HuH-7.5 (cell line): Measurements from ENCODE around the gene ZYX.

Experiments
- DNase-seq: peaks from one replicate; pipeline ENCODE4 v3.0.0; 2011; ENCODE audit warnings: low spot score

The ZYX gene

DNA sequence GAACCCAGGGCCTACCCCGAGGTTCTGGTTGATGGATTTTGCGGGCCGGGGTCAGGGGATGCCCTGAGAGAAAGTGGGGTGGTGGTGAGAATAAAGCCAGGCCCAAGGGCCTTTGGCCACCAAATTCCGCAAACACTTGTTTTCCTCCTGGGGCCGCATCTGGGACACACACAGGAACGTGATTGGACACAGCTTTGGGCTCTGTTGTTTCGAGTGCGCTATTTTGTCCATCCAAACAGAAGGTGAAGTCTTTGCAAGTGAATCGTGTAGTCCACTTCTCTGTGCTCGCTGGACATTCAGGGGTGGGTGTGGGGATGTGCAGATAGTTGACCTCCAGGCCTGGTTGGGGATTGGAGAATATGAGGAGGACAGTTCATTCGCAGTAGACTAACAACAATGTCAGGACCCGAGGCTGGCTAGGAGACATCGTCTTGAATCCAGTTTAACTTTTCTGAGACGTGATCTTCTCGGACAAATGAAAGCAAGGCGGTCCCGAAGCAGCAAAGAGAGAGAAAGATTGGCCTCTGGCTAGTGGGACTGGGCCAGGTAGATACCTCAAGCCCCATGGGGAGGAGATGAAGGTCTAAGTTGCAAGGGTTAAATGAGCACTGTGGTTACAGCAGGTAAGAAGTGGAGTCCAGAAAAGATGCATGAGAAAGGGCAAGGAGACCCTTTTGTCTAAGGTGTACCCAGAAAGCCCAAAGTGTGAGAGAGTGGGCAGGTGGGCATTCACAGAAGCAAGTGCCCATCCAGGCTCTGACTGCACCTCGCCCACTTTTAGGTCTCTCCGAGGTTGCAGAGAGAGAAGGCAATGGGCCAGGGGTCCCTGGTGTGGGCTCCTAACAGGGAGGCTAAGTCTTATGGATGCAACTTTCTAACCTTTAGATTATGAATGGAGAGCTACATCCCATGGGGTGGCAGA lies 17.9 kb upstream of the ZYX start:
- no peak for DNase-seq

DNA sequence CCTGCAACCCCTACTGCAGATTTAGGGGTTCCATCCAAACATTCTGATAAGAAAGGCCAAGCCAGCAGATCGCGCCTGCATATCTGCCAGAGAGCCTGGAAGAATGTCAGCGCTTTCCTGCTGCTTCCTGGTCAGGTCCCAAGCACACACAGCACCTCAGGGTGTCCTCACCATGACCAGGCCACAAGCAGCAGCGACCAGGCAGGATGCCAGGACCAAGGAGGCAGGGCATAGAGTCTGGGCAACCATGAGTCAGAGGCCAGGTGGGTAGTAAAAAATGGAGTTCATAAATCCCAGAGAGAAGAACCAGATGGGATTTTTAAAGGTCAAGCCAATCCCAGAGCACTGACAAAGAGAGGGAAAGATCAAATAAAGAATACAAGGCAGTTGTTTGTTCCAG lies 13.2 kb upstream of the ZYX start:
- no peak for DNase-seq

DNA sequence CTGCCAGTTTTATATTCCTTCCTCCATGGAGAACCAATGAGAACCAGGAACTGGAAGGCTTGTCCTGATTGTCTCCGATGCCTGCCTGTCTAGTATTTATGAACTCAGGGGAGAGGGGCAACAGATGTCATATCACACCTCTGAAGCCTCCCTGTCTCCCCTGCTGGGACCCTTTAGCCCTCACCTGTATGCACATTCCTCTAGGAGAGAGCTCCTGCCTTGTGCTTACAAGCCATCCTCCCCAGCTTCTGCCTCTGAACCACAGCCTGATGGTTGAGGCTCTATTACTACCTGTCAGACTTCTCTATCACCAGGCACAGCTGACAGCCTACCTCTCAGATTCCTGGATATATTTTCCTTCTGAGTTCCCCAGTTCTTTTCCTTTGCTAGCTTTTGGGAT lies 12.8 kb upstream of the ZYX start:
- DNase-seq = no peak

DNA sequence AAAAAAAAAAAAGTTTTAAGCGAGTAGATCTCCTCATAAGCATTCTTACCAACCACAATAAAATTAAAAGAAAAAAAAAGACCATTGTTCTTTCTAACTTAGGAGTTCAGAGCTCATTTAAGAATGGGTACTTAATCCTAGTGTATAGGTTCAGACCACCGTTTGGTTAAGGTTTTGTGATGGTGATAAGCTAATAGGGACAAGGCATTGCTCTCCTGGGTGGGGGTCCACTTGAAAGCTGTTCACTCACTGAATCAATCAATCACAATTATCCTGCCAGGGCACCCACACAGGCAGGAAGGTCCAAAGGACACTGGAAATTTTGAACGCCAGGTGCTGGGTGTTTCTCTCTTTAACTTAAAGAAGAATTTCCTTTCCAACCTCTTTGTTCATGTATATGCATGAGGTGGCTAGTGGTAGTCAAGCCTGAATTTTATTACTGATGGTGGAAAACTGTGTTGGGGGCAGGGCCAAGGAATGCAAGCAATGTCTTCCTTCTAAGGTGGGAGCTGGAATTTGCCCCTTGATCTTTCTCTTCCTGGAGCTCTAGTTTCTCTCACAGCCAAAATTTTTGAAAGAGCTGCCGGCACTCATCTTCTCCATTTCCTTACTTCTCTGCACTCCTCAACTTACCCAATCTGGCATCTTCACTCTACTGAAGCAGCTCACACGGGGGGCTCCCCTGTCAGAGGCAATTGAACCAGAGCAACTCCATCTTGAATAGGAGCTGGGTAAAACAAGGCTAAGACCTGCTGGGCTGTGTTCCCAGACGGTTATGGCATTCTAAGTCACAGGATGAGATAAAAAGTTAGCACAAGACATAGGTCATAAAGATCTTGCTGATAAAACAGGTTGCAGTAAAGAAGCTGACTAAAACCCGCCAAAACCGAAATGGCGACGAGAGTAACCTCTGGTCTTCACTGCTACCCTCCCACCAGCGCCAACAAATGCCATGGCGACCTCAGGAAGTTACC lies 11.2 kb upstream of the ZYX start:
- no peak for DNase-seq

DNA sequence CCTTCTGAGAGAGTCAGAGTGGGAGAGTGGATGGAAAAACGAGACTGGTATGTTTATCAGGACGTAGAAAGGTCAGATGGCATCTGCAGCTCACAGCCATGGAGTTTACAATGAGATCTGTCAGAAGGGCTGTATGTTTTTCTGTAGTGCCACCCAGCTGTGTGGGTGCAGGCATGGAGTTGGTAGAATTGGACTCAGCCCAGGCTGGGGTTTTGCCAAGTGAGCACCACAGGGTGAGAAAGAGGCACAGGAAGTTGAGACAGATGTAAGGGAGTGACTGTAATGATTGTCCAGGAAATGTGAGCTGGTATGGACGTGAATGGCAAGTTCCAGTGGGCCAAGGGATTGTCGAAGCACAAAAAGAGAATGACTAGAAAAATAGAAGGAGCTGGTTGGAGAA lies 9.1 kb upstream of the ZYX start:
- DNase-seq = no peak

DNA sequence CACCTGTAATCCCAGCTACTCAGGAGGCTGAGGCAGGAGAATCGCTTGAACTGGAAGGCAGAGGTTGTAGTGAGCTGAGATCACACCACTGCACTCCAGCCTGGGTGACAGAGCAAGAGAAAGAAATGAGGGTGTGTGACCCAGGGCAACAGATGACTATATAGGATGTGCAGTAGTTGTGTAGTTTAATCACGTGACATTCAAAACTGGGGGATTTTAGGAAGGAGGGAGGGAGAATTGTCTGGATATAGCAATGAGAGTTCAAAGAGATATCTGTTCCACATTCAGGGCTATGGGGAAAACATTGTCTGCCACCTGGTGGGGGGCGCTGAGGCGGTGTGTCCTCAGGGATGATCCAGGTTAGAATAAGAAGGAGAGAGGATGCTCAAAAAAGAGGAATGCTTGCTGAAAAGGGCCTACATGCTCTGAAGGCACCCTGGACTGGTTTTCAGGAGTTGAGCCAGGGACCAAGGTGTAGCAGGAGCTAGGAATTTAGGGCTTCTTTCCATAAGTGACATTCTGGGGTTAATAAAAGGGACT lies 7.8 kb upstream of the ZYX start:
- no peak for DNase-seq

DNA sequence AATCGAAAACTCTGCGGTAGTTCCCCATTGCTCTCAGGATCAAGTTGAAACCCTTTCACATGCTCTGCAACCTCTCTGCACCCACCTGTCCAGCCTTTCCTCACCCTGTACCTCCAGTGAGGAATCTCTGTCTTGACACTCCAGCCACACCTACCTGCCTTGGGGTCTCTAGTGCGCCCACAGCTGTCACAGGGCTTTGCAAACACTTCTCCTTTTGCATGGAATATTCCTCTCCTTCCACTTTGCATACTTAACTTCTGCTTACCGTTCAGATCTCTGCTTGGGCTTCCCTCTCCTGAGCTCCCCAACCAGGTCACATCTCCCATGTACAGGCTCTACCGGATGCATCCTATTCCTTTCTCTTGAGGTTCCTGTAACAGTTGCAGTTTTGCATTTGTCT lies 6.6 kb upstream of the ZYX start:
- no peak for DNase-seq

DNA sequence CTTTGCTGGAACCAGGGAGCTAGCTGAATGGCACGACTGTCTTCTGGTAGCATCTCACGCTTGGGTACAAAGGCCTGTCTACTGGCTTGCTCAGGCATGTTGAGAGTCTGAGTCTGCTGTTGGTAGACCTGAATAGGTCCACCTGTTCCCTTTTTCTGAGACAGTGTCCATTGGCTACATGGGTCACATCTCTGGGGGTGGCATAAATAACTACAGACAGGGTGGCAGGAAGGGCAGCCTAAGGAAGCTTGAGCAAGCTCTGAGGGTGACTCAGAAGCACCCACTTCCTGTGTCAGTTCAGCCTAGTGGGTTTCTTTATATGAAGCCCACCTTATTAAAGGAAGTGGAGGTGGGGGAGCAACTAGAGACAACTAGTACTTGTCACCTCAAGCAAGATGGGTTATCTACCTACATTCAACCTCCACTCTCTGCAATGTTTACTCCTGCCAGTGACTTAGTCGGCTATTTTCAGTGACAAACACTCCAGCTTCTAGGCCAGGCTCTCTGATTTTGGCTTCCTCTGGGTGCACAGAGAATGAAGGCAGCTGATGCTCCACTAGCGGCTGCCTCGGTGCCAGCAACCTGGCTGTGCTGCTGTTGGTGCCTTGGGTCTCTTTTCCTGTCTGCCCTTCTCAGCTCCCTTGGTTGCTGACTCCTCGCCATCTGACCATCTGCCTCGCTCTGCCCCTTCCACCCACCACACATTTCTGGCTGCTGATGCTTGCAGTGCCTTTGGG lies 5.7 kb upstream of the ZYX start:
- no peak for DNase-seq

DNA sequence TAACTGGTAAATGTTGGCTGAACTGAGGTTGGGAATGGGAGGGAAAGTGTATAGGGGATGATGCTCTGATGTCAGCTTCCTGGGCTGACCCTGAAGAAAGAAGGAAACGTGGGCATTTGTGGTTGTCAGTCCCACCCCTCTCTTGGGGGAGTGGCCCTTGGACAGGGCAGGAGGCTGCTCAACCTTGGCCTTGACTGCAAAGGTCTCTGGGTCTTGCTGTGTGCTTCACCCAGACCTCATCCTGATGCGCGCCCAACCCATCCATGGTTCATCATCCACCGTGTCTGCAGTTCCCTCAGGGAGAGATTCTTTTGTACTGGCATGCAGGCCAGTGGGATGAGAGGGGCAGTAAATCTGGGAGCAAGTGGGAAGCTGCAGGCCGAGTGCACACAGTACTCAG lies 4.7 kb upstream of the ZYX start:
- DNase-seq = no peak

DNA sequence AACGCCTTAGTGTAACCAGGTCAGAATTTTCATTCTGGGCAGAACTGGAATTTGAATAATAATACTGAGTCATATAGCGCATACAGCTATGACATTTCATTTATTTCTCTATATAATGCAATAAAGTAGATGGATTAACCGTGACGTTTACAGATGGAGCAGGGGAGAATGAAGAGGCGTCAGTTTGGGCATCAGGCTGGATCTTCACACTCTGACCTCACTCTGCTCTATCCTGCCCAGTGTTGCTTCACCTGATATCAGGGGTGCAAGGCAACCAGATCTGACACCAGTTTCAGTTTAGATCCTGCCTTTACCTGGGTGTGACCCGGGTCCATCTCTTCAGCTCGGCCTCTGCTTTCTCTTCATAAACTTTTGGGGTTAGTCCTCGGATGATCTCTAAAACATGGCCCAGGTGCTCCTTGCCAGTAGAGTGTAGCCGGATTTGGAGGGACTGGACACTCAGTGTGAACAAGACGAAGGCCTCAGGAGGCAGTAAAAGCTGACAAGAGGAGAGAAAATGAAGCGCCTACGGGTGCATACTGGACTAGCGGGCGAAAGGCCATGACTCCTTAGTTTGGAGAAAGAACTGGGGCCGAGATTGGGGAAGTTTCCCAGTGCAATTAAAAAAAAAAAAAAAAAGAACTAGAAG lies 1.4 kb upstream of the ZYX start:
- DNase-seq = no peak

DNA sequence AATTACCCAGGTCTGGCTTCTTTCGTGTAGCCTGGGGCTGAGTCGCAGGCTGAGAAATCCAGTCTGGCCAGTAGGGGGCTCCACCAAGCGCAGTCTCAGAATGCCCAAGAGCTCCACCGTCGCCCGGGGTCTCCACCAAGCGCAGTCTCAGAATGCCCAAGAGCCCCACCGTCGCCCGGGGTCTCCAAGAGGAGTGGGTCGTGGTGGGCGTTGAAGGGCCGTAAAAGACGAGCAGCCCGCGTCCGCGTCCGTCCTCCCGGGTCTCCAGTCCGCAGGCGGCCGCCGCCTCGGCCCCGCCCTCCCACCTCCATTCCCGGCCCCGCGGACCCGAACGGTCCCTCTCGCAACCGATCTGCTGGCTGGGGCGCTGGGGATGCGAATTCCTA lies 892 bp upstream of the ZYX start:
- DNase-seq = peak; percentile 84

DNA sequence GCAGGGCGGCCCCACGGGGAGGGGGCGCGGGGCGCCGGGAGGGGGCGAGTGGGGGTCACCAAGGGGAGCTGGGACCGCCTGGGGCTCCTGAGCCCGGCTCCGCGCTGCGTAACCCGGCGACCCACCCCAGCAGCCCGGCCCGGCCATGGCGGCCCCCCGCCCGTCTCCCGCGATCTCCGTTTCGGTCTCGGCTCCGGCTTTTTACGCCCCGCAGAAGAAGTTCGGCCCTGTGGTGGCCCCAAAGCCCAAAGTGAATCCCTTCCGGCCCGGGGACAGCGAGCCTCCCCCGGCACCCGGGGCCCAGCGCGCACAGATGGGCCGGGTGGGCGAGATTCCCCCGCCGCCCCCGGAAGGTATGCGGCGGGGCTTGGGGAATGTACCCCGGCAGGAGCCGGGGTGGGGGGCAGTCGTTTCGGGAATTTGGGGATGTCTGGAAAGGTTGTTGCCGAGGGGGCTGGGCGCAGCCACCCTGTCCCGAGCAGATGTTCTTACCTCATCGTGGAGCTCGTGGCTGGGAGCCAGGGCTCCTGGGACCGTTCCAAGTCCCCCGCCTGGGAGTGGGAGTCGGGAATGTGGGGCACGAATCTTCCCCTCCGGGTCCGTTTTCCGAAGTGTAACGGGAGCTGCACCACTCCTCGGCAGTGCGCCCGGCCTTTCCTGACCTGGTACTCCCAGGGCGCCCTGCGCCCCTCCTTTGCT lies 431 bp downstream of the ZYX start:
- no peak for DNase-seq

DNA sequence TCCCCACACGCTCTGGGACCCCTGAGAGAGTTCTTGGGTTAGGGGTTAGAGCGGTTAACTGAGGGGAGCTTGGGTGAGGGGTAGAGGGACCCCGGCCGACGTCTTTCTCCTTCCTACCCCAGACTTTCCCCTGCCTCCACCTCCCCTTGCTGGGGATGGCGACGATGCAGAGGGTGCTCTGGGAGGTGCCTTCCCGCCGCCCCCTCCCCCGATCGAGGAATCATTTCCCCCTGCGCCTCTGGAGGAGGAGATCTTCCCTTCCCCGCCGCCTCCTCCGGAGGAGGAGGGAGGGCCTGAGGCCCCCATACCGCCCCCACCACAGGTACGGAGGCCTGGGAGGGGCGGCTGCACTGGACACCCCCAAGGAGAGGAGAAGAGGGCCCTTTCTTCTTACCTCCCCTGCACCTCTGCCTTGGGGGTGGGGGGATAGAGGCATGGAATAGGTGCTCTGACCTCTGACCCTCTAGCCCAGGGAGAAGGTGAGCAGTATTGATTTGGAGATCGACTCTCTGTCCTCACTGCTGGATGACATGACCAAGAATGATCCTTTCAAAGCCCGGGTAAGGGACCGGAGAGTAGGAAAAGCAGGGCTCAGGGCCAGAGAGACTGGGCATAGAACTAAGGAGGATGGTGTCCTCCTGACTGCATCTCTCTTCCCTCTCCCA lies 1.1 kb downstream of the ZYX start:
- DNase-seq = no peak

DNA sequence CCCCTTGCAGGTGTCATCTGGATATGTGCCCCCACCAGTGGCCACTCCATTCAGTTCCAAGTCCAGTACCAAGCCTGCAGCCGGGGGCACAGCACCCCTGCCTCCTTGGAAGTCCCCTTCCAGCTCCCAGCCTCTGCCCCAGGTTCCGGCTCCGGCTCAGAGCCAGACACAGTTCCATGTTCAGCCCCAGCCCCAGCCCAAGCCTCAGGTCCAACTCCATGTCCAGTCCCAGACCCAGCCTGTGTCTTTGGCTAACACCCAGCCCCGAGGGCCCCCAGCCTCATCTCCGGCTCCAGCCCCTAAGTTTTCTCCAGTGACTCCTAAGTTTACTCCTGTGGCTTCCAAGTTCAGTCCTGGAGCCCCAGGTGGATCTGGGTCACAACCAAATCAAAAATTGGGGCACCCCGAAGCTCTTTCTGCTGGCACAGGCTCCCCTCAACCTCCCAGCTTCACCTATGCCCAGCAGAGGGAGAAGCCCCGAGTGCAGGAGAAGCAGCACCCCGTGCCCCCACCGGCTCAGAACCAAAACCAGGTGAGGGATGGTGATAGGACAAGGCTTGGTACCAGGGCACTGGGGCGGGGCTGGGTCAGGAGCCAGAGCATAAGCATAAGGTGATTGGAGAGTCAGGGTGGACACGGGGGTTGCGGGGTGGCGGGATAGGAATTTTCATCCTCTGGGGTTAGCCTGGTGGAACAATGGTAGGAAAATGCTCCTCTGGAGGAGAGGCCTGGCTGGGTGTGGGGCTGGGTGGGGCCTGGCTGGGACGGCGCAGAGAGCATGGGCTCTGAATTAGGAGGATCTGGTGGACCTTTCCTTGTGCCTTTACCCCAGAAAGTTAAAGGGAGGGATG lies 1.9 kb downstream of the ZYX start:
- no peak for DNase-seq

DNA sequence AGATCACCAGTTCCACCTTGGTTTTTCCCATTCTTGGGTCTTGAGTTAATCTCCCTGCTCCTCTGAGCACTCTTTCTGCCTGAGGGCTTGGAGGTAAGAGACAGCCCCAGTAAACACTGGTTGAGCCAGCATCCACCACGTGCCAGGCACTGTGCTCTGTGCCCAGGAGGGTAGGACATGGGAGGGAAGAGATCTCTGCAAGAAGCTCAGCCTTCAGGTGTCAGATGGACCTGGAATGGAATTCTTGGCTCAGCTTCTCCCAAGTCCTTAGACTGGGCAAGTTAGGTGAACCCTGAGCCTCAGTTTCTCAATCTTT lies 2.5 kb downstream of the ZYX start:
- DNase-seq = no peak

DNA sequence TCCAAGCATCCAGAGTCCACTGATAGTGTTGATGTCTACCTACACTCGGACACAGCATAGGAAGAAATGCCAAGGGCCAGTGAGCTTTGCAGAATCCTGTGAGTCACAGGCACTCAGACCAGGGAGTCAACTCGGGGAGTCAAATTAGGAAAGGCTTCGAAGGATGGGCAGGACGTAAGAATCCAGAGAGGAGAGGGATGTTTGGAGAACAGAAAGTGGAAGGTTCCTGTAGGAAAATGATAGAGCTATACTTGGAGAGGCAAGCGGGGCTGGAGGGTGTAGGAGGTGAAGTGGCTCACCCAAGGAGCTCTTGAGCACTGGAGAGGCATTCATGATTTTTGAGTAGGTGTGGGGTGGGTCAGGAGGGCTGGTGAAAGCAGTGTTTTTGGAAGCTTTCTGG lies 3.0 kb downstream of the ZYX start:
- no peak for DNase-seq

DNA sequence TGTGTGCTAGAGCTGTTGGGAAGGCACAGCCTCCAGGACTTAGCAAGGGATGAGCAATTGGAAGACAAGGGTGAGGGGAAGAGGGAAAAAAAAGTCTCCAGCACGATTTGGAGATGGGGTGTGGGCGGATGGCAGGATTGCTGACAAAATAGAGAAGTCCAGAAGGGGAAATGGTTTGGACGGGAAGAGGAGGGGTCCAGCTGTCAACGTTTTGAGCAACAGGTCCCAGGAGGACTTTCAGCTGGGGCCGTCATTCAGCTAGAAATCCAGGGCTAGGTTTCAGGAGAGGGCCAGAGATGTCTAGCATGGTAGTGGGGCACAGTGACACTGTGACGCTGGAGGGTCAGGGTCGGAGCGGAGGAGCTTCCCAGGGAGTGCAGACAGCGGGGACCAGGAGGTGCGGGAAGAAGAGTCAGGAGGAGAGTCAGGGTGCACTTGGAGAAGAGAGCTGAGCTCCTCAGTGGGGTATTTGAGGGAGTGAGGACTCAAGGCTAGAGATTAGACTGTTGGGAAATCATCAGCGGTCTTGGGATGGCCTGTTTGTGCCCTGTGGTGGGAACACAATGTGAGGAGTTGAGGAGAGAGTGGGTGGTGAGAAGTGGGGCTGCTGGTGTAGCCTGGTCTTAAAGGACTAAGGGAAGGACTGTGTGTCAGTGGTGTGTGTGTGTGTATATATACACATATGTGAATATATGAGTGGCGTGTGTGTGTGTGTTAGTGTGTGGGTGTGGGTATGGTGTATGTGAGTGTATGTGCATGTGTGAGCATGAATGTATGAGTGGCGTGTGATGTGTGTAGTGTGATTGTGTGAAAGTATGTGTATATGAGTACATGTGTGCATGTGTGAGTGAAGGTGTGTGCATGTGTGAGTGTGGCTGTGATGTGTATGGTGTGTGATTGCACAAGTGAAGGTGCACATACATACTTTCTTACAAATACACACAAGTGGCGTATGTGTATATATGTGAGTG lies 3.8 kb downstream of the ZYX start:
- DNase-seq = no peak
